ENCODE results near the gene ZNF407.

ZNF407 gene

GRCh38 chr18:74788657-74789056 lies 191.0 kb downstream of the ZNF407 start:
- no peak for DNase-seq (ENCODE audit: low read depth in 3 of 3)

DNA sequence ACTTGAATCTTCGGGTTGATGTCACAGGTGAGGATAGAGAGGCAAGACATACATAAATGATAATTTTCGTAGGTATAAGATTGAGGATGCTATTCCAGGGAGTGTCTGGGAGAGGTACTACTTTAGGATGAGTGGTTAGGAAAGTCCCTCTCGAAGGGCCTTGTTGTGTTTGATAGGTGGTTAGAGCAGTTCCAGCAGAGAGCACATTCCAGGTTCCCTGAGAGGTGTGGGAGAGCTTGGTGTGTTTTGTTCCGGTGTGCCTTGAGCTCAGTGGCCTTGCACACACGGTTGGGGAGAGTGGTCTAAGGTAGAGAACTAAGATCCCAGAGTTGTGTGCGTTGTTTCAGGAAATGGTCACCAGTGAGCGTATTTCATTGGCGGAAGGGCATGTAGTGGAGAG lies 191.4 kb downstream of the ZNF407 start:
- DNase-seq (ENCODE audit: low read depth in 3 of 3) = no peak

DNA sequence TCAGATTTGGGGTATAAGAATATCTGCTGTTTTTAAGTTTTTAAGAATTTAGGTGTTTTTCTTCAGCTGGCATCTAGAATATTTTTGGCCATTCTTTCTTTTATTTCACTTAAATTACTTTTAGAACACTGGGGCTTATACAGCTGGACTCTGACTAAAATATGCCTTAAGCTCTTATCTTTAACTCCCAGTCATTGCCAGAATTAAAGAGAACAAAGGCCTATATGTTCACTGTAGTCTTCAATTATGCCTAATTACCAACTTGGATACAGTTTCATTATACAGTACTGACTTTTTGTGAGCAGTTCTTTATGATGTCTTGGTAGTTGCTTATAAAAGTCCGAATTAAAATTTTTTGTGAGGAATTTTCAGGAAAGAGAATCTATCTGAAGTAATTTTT lies 192.8 kb downstream of the ZNF407 start:
- no peak for DNase-seq (ENCODE audit: low read depth in 3 of 3)

GRCh38 chr18:74791501-74792194 lies 194.0 kb downstream of the ZNF407 start:
- DNase-seq (ENCODE audit: low read depth in 3 of 3) = no peak

- no peak for DNase-seq (ENCODE audit: low read depth in 3 of 3)
Observed at GRCh38 chr18:74793746-74794145, 196.1 kb downstream of the ZNF407 start.

- DNase-seq (ENCODE audit: low read depth in 3 of 3) = no peak
Observed at GRCh38 chr18:74795751-74796150, 198.1 kb downstream of the ZNF407 start.

DNA sequence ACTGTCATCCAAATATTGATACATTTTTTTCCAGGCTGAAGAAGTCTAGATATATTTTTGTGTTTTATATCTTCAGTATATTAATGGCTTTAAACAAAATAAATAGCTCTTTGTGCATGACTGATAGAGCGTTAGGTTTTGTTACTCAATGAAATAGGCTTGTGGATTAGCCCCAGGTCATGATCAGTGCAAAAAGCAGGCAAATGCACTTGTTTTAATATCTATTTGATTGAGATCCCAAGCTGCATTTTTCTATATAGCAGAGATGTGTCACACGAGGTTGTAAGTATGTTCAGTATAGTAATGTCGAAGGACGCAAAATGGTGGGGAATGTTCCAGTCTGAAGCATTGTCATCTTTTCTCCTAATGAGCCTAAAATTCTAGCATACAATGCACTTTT lies 198.5 kb downstream of the ZNF407 start:
- DNase-seq (ENCODE audit: low read depth in 3 of 3) = no peak

DNA sequence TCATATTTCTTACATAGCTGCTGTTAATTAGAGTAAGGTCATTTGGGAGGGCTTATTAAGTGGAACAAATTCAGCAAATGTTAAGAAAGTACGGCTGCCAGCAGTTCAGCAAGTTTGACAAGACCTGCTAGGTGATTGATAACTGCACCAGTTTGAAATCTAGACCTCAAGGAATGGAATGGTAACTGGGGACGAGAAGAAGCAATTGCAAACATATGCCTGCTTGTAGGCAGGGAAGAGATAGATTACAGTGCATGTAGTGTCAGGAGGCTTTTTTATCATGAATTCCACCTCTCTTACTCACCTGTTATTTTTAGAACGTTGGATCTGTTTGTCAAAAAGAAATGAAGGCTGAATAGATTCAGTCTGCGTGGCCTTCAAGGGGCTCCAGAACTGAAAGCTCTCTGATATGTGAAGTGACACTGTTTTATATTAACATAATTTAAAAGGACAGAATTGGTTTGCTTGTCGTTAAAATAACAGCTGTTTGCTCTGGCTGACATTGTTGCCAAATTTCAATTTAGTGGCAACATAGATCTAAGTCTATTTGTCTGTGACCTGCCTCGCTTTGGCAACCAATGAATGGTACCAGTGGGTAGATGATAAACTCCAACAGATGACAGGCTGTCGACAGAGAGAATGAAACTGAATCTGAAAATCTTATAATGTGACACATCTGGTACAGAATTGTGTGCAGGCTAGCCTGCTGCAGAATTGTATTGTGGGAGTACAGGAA lies 199.3 kb downstream of the ZNF407 start:
- DNase-seq (ENCODE audit: low read depth in 3 of 3) = no peak

DNA sequence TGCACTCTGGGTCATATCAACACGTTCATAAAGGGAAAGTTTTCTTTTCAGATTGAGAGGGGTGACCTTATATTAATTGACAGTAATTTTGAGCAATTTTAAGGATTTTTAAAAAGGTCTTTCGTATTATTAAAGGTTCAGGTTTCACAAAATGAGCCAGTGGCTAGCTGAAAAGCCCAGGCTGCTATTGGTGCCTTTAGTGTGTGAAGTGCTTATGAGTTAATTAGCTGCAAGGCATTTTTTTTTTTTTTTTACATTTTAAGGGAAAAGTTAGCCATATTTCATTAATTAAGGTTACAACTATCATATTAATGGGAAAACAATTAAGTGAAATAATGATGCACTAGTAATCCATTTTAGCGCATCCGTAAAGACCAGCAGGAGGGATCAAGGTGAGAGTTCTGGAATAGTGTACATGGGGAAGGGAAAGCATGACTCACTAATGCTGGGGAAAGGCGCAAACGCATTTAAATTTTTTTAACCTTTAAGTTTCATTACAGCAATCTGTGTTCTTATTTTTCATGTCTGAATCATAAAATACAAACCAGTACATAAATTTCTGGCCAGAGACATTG lies 200.0 kb downstream of the ZNF407 start:
- DNase-seq (ENCODE audit: low read depth in 3 of 3) = no peak

- DNase-seq (ENCODE audit: low read depth in 3 of 3) = no peak
Observed at GRCh38 chr18:74799542-74799941, 201.9 kb downstream of the ZNF407 start.

- no peak for DNase-seq (ENCODE audit: low read depth in 3 of 3)
Observed at GRCh38 chr18:74800098-74800497, 202.4 kb downstream of the ZNF407 start.

- no peak for DNase-seq (ENCODE audit: low read depth in 3 of 3)
Observed at GRCh38 chr18:74803117-74803516, 205.4 kb downstream of the ZNF407 start.

GRCh38 chr18:74803769-74804168 lies 206.1 kb downstream of the ZNF407 start:
- no peak for DNase-seq (ENCODE audit: low read depth in 3 of 3)

GRCh38 chr18:74804677-74805076 lies 207.0 kb downstream of the ZNF407 start:
- no peak for DNase-seq (ENCODE audit: low read depth in 3 of 3)

DNA sequence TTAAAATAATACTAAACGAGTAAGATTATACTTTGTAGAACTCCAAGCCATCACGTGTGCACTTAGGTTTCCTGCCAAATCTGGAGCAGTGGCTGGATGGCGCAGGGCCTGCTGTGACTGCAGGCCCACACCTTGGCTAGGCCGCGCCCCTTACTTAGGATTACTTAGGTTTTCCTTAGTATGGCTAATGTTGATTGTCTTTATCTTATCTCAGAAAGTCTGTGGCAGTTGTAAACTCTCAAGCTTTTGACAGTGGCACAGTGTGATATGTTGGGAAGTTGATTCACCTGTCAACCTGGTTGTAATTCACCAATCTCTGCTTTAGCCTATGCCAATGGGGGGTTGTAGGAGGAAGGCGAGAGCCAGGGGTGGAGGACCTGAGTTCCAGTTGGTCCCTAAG lies 208.4 kb downstream of the ZNF407 start:
- no peak for DNase-seq (ENCODE audit: low read depth in 3 of 3)

- DNase-seq (ENCODE audit: low read depth in 3 of 3) = no peak
Observed at GRCh38 chr18:74806700-74807416, 209.2 kb downstream of the ZNF407 start.

DNA sequence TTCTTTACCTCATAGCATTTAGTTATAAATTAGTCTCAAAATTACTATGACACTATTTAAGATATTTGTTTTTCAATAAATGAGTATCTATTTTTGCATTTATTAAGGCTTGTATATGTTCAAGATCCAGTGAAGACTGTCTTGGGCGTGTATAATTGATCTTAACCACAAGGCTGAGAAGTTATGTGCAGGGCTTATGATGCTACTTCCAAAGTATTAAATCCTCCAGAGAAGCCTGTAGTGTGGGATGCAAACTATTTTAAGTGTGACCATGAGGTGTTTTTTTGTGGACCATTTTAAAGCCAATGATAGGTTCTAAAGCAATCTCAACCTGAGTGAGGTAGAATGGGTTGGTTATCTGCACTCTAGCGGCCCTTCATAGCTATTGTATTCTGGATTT lies 219.9 kb downstream of the ZNF407 start:
- no peak for DNase-seq (ENCODE audit: low read depth in 3 of 3)

GRCh38 chr18:74818516-74819175 lies 221.0 kb downstream of the ZNF407 start:
- no peak for DNase-seq (ENCODE audit: low read depth in 3 of 3)

- no peak for DNase-seq (ENCODE audit: low read depth in 3 of 3)
Observed at GRCh38 chr18:74819433-74820059, 221.9 kb downstream of the ZNF407 start.

- DNase-seq (ENCODE audit: low read depth in 3 of 3) = no peak
Observed at GRCh38 chr18:74820160-74820780, 222.6 kb downstream of the ZNF407 start.

GRCh38 chr18:74825460-74825859 lies 227.8 kb downstream of the ZNF407 start:
- no peak for DNase-seq (ENCODE audit: low read depth in 3 of 3)
